GM12892 (cell line): ENCODE measurements around the gene LMLN.

Source experiments
- POLR2A ChIP-seq: IDR thresholded peaks from 2 replicates; pipeline ENCODE4 v1.6.1; 2011; ENCODE audit warnings: low read depth, low read length, control low read depth
- POLR2AphosphoS5 ChIP-seq: IDR thresholded peaks from 2 replicates; pipeline ENCODE4 v1.6.1; 2011; ENCODE audit warnings: low read depth, low read length, control low read depth

- TF ChIP-seq POLR2AphosphoS5 (no peak), POLR2A (no peak)
These were observed 120.7 kb downstream of the LMLN start for GRCh38 chr3:198080521-198081384.
